ENCODE data around the gene POFUT1.
A peak's percentile ranks its signal among the peaks of the same experiment; 100 is the strongest.
"Not testable (repeated sequence)": the region's sequence is repeated elsewhere in the genome, so short reads cannot be mapped to it uniquely, and the experiment has no call there.

The POFUT1 gene

GRCh38 chr20:32235331-32236047 lies 27.8 kb downstream of the POFUT1 start:
- no peak for DNase-seq (ENCODE audit: low spot score)

DNA sequence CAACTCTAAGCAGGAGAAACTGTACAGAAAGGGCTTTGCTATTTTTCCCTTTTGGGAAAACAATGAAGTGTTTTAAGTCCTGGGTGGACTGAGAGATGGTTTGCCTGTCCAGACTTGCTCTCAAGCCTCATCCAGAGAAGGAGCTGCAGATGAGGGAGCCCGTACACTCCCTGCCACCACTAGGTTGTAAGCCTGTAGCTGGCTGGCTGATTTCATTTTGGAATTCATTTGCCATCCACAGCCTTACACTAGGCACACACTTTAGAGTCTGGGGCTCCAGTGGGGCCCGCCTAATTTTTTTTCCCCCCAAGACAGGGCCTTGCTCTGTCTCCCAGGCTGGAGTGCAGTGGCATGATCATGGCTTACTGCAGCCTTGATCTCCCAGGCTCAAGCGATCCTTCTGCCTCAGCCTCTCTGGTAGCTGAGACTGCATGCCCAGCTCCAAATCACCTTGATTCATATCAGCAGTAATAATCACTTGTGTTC lies 28.4 kb downstream of the POFUT1 start:
- no peak for DNase-seq (ENCODE audit: low spot score)

- no peak for DNase-seq (ENCODE audit: low spot score)
These were observed 29.1 kb downstream of the POFUT1 start for GRCh38 chr20:32236819-32237218.

DNA sequence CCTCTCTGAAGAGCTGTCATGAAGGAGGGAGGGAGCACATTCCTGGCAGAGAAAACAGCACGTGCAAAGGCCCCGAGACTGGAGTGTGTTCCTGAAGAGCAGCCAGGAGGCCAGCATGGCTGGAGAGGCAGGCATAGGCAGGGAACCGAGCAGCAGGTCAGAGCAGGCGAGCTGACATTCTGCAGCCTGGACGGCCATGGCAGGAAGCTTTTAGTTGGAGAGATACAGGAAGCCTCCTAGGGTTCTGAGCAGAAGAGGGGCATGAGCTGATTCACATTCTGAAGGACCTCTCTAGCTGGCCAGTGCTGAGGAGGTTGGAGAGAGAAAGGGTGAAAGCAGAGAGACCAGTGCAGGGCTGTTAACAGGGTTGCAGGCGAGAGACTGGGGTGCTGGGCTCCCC lies 29.7 kb downstream of the POFUT1 start:
- DNase-seq (ENCODE audit: low spot score), result no peak

DNA sequence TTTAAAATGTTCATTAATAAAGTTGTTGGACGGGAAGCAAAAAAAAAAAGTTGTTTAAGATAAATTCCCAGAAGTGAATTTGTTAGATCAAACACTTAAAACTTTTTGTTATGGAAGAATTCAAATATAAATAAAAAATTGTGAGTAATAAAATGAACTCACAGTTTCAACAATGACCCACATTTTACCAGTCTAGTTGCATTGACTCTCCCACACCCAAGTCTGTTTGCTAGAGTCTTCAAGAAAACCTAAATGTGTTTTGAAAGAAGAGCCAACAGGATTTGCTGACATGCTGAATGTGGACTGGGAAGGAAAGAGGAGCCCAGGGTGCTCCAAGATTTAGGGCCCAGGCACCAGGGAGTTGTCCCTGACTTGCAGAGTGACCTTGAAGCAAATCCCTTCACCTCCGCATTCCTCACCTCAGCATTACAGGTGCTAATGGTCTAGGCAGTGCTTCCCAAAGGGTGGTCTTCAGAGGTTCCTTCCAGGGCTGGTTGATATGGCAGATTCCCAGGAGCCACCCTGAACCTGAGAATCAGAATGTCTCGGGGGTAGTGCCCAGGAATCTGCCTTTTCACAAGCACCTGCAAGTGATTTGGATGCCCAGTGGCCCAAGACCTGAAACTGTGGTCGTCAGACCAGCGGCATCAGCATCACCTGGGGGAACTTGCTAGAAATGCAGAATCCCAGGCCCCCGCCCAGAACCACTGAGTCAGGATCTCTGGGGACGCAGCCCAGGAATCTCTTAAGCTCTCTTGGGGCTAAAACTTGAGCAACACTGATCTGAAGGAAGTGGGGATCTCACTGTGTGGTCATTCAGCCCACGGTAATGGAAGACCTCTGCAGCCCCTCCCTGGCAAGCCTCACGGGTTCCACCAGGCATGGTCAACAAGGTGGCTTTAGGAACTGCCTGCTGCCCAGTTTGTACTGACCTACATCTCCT lies 31.1 kb downstream of the POFUT1 start:
- no peak for DNase-seq (ENCODE audit: low spot score)

- DNase-seq (ENCODE audit: low spot score), result no peak
These were observed 32.5 kb downstream of the POFUT1 start for GRCh38 chr20:32240205-32240604.

DNA sequence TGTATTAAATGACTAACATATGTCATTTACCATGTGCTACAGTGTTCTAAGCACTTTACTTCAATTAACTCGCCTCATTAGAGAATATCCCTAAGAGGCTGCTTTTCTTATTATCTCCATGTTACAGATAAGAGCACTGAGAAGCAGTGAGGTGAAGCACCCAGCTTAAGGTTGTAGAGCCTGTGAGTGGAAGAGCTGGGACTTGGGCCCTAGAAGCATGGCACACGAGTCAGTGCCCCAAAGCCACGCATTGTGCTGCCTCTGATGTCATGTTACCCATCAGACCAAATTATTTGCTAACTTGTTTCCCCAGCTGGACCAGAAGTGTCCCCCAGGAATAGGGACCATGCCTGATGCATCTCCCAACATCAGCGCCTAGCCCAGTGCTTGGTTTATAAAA lies 34.1 kb downstream of the POFUT1 start:
- DNase-seq (ENCODE audit: low spot score), result no peak

- no peak for DNase-seq (ENCODE audit: low spot score)
These were observed 36.6 kb downstream of the POFUT1 start for GRCh38 chr20:32244150-32244823.

DNA sequence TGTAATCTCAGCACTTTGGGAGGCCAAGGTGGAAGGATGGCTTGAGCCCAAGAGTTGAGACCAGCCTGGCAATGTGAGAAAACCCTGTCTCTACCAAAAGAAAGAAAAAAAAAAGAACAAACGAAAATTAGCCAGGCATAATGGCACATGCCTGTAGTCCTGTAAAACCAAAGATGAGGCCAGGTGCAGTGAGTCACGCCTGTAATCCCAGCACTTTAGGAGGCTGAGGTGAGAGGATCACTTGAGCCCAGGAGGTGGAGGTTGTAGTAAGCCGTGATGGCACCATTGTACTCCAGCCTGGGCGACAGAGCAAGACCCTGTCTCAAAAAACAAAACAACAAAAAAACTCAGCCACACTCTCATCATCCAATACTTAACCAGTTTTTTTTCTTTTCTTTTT lies 37.3 kb downstream of the POFUT1 start:
- DNase-seq (ENCODE audit: low spot score), result no peak

GRCh38 chr20:32246208-32246607 lies 38.5 kb downstream of the POFUT1 start:
- not testable (repeated sequence) for DNase-seq (ENCODE audit: low spot score)

GRCh38 chr20:32248043-32248442 lies 40.4 kb downstream of the POFUT1 start:
- DNase-seq (ENCODE audit: low spot score), result no peak

DNA sequence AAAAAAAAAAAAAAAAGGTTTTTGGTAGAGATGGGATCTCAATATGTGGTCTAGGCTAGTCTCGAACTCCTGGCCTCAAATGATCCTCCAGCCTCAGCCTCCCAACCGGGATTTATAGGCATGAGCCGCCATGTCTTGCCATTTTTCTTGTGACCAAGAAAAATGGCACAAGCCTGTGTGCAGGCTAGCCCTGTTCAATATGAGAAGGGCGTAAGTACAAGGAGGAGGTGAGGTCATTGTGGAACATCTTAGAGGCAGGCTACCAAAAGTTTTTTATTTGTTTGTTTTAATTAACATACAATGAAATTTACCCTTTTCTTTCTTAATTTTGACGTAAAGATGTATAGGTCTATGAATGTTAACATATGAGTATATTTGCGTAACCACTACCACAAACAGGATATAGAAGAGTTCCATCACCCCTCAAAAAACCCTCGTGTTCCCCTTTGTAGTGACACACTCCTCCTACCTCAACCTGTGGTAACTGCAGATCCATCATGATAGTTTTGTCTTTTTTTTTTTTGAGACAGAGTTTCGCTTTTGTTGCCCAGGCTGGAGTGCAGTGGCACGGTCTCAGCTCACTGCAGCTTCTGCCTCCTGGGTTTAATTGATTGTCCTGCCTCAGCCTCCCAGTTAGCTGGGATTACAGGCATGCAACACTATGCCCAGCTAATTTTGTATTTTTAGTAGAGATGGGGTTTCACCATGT lies 41.5 kb downstream of the POFUT1 start:
- peak; percentile 72 for DNase-seq (ENCODE audit: low spot score)

DNA sequence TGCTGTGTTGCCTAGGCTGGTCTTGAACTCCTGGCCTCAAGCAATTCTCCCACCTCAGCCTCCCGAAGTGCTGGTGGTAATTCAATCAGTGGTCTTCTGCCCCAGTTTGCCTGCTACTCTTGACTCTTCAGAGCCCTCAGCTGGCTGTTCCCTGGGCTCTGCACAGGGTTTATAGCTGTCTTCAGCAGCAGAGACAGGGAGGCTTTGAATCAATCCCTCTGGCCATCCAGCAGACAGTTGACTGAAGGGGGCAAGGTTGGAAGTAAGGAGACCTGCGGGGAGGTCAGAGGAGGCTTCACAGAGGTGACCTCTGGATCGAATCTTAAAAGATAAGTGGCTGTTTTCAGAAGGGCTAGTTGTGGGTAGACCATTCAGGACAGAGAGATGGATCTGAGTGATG lies 43.8 kb downstream of the POFUT1 start:
- no peak for DNase-seq (ENCODE audit: low spot score)

DNA sequence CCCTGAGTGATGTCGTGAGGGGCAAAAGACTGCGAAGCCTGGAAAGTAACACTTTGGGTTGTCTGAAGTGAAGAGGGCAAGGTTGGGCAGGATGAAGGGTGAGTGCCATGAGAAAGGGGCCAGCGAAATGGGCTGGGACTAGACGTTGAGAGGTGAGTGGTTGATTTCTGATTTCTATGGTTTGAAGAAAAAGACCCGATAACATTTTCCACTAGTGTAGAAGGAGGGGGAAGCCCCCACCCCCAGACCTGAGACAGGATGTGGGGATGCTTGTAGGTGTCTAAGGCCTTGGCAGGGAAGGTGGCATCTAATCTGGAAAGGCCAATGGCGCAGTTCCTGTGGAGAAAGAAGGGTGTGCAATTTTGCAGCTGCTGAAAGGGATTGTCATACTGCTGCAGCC lies 44.5 kb downstream of the POFUT1 start:
- peak; percentile 59 for DNase-seq (ENCODE audit: low spot score)

DNA sequence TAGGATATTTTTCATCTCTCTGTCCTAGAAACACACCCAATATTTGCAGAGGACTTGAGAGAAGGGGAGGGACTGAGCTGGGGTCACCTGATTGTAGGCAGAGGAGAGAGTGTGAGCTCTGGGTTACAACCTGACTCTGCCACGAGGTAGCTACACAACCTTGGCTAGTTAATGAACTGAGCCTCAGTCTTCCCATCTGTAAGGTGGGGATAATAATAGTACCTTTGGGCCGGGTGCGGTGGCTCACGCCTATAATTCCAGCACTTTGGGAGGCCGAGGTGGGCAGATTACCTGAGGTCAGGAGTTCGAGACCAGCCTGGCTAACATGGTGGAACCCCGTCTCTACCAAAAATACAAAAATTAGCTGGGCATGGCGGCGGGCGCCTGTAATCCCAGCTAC lies 53.3 kb downstream of the POFUT1 start:
- not testable (repeated sequence) for DNase-seq (ENCODE audit: low spot score)

DNA sequence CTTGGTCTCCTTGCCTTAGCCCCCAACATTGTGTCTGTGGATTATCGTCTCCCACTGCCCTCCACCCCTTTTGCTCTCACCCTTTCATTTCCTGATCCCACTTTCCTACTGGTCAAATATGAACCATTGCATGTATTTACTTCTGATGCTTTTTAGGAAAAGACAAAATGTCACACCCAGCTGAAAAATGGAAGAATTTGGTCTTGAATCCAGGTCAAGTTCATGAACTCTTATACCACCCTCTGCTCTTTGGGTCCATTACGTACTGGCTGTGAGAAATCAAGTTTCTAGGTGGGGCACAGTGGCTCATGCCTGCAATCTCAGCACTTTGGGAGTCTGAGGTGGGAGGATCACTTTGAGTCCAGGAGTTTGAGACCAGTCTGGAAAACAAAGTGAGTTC lies 54.0 kb downstream of the POFUT1 start:
- DNase-seq (ENCODE audit: low spot score), result no peak

GRCh38 chr20:32263398-32263954 lies 55.8 kb downstream of the POFUT1 start:
- no peak for DNase-seq (ENCODE audit: low spot score)

- no peak for DNase-seq (ENCODE audit: low spot score)
These were observed 63.9 kb downstream of the POFUT1 start for GRCh38 chr20:32271620-32272019.

DNA sequence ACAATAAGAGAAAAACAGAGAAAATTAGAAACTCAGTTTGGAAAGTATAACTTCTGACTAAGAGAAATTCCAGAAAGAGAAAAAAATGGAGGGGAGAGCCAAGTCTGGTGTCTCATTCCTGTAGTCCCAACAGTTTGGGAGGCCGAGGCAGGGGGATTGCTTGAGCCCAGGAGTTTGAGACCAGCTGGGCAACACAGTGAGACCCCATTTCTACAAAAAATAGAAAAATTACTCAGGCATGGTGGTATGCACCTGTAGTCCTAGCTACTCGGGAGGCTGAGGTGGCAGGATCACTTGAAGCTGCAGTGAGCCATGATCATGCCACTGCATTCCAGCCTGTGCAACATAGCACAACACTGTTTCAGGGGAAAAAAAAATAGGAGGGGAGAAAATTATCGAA lies 66.7 kb downstream of the POFUT1 start:
- DNase-seq (ENCODE audit: low spot score), result no peak

- DNase-seq (ENCODE audit: low spot score), result not testable (repeated sequence)
These were observed 67.5 kb downstream of the POFUT1 start for GRCh38 chr20:32275163-32275562.

- peak; percentile 94 for DNase-seq (ENCODE audit: low spot score)
These were observed 69.9 kb downstream of the POFUT1 start, which contains the start of gene KIF3B for GRCh38 chr20:32277361-32278198. TSS of gene KIF3B (plus strand) at chr20:32277651. CDS start at chr20:32309778, 32,127 bp downstream.

Measured in activated CD4-positive, alpha-beta T cell treated with anti-CD3 and anti-CD28 coated beads, Interleukin-2, Interleukin-4, amounts not matched to agents 100 ng/mL and 50 ng/mL, durations not matched to agents 16 hours and 8 hours (primary cell).